ENCODE data around the gene MAD1L1. TPM values are rescaled to one million over a fixed set of nuclear protein-coding genes. Genes with fewer than 3 reads are reported as not detected.

The MAD1L1 gene
- total and polyA plus RNA-seq, 2 of the 13 experiments (the other 11 are each of a cell fraction or from before 2014, with no cell fraction given) = 17.4 to 64.7 TPM

DNA sequence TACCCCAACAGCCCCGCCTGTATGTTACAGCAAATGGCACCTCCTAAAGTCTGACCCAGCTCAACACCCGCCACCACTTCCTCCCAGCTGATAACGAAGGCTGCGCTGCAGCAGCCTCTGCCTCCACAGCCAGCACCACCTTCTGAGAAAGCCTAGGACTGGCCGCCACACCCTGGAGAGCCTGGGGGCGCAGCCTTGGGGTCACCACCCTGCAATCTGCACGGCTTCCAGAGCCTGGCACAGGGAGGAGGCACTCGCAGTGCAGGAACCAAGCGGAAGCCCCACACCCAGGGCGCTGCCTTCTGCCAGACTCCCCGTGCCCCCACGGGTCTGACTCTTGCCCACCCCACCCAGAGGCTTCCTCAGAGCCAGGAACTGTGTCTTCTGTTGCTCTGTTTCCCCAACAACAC, 112.5 kb downstream of the MAD1L1 start (continued):
- TF ChIP-seq, protein P1, sequence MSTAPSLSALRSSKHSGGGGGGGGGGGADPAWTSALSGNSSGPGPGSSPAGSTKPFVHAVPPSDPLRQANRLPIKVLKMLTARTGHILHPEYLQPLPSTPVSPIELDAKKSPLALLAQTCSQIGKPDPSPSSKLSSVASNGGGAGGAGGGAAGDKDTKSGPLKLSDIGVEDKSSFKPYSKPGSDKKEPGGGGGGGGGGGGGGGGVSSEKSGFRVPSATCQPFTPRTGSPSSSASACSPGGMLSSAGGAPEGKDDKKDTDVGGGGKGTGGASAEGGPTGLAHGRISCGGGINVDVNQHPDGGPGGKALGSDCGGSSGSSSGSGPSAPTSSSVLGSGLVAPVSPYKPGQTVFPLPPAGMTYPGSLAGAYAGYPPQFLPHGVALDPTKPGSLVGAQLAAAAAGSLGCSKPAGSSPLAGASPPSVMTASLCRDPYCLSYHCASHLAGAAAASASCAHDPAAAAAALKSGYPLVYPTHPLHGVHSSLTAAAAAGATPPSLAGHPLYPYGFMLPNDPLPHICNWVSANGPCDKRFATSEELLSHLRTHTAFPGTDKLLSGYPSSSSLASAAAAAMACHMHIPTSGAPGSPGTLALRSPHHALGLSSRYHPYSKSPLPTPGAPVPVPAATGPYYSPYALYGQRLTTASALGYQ (CRISPR knock-in tag; IDR thresholded peaks at IDR 0.05) = no peak
- TF ChIP-seq ZNF777 (CRISPR knock-in tag; IDR thresholded peaks at IDR 0.05) (no peak), ZNF143 (CRISPR knock-in tag; IDR thresholded peaks at IDR 0.05) (no peak), CBFB (CRISPR knock-in tag; IDR thresholded peaks at IDR 0.05) (no peak), ZFP41 (CRISPR knock-in tag; IDR thresholded peaks at IDR 0.05; ENCODE audit: borderline replicate concordance) (no peak), ZNF672 (CRISPR knock-in tag; IDR thresholded peaks at IDR 0.05) (no peak), ZNF75D (CRISPR knock-in tag; IDR thresholded peaks at IDR 0.05; ENCODE audit: borderline replicate concordance) (no peak), HDAC2 (CRISPR knock-in tag; IDR thresholded peaks at IDR 0.05) (no peak), HNF4G (IDR thresholded peaks at IDR 0.05; ENCODE audit: borderline replicate concordance, low read depth, low read length) (no peak), HNF4G (CRISPR knock-in tag; IDR thresholded peaks at IDR 0.05; ENCODE audit: borderline replicate concordance, low read depth) (no peak)
- TF ChIP-seq, protein P2, sequence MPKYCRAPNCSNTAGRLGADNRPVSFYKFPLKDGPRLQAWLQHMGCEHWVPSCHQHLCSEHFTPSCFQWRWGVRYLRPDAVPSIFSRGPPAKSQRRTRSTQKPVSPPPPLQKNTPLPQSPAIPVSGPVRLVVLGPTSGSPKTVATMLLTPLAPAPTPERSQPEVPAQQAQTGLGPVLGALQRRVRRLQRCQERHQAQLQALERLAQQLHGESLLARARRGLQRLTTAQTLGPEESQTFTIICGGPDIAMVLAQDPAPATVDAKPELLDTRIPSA (CRISPR knock-in tag; IDR thresholded peaks at IDR 0.05; ENCODE audit: borderline replicate concordance) = no peak
- TF ChIP-seq, protein P3, sequence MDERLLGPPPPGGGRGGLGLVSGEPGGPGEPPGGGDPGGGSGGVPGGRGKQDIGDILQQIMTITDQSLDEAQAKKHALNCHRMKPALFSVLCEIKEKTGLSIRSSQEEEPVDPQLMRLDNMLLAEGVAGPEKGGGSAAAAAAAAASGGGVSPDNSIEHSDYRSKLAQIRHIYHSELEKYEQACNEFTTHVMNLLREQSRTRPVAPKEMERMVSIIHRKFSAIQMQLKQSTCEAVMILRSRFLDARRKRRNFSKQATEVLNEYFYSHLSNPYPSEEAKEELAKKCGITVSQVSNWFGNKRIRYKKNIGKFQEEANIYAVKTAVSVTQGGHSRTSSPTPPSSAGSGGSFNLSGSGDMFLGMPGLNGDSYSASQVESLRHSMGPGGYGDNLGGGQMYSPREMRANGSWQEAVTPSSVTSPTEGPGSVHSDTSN (CRISPR knock-in tag; IDR thresholded peaks at IDR 0.05) = no peak

All from HepG2 (cell line).